Psoas muscle (tissue), 8 donors: ENCODE data around the gene GID4. TPM values are rescaled to one million over a fixed set of nuclear protein-coding genes. Genes with fewer than 3 reads are reported as not detected.
"Not testable (repeated sequence)": the region's sequence is repeated elsewhere in the genome, so short reads cannot be mapped to it uniquely, and the experiment has no call there.

Source experiments
- ATAC-seq, 4 donors: fragments of 200-7000 bp; cut with Tn5 transposase; one replicate each; pipeline ENCODE4 v1.9.1; 2020; ENCODE audit warnings: moderate library complexity in 3 of 4, mild to moderate bottlenecking in 2 of 4
- DNase-seq, 2 donors: peaks; one replicate each; pipeline ENCODE4 v3.0.0-alpha.2; 2020
- H3K27ac ChIP-seq: fragments of 200-600 bp; one replicate; pipeline ENCODE4 v1.8.0; 2022
- H3K27me3 ChIP-seq, 3 donors: fragments of 200-600 bp in 1 of 3; one replicate each; pipeline versions ENCODE4 v1.6.1 to v1.8.0; 2013 to 2022; ENCODE audit warnings: low read length in 2 of 3, mild to moderate bottlenecking in 2 of 3, moderate library complexity in 1 of 3; ENCODE audit not compliant: insufficient read depth in 3 of 3
- H3K36me3 ChIP-seq, 2 donors: fragments of 200-600 bp in 1 of 2; one replicate each; pipeline versions ENCODE4 v1.6.1 to v1.8.0; 2013 to 2022; ENCODE audit warnings: low read depth in 1 of 2, mild to moderate bottlenecking in 1 of 2, moderate library complexity in 1 of 2; ENCODE audit not compliant: insufficient read depth in 1 of 2
- H3K4me1 ChIP-seq: fragments of 200-600 bp; one replicate; pipeline ENCODE4 v1.8.0; 2022
- H3K4me3 ChIP-seq: fragments of 200-600 bp; one replicate; pipeline ENCODE4 v1.8.0; 2022; ENCODE audit warnings: mild to moderate bottlenecking
- H3K9me3 ChIP-seq: fragments of 200-600 bp; one replicate; pipeline ENCODE4 v1.8.0; 2022
- CTCF ChIP-seq: fragments of 200-600 bp; IDR thresholded peaks from one replicate; pipeline ENCODE4 v1.8.0; 2022; ENCODE audit warnings: antibody characterized with exemption
- WGBS, 3 donors: extraction: QIAGEN DNeasy Blood & Tissue Kit; methylation state at CpG; one replicate each; pipeline versions ENCODE4 v1.1.6 to v1.1.7; 2013; 5-methylcytosine and 5-hydroxymethylcytosine counted together
- intact Hi-C, 2 donors: fragments of 100-400 bp; cut with DNase I; formaldehyde crosslinking; loops; one replicate each; pipeline versions ENCODE4 v1.11.0 to v1.14.2; 2022
- polyA plus RNA-seq, 3 donors: library from polyadenylated mRNA; stranded (reverse); fragments of 200-250 nt; gene quantifications; one replicate each; pipeline ENCODE4 v1.2.3, GENCODE V29; 2013
- total RNA-seq, 4 donors: library from RNA; stranded (reverse); fragmentation: NEBNext Ultra II Directional in 2 of 4; extraction: Animal tissue kit (Norgen Biotek cat#: 25700) in 2 of 4; gene quantifications; one replicate each; pipeline versions ENCODE4 v1.2.1 to v1.2.4, GENCODE V29; 2021 to 2023
- donor health status: healthy with polysubstance abuse.
- donor health status: DM: no; HTN: no; CAD: no; lungs with moderate emphysema.
- donor health status: Bipolar disorder and iron deficiency.
- donor health status: healthy.
- donor health status: DM: yes; HTN: yes; CAD: no.
- donor health status: DM: no; HTN: no; CAD: no.
- donor health status: DM: no; HTN: no; CAD: no.
- donor health status: DM: yes; HTN: yes; CAD: no.

GID4 gene
- total and polyA plus RNA-seq, 7 donors = 10.8 to 55.2 (median 38.0) TPM

GRCh38 chr17:17993852-17994251 lies 45.4 kb upstream of the GID4 start:
- Histone ChIP-seq H3K9me3 (no peaks in the 10 kb centered on the region), H3K4me3 (no peak overlapping the region), H3K36me3 (no peaks in the 10 kb centered on the region), H3K27ac (no peak overlapping the region), H3K4me1 (peaks cover 21% of the 10 kb centered on the region), H3K27me3 (no peaks in the 10 kb centered on the region)
- intact Hi-C loops = loop anchor here in 1 of 2 donors (5.0 kb wide), 1 partner anchor 38 kb away; no protein-coding TSS in a partner anchor
- no peak for TF ChIP-seq CTCF
- DNase-seq = no peak
- no peak for ATAC-seq
- WGBS, 3 donors = 94 to 98% (median 97%) methylated on average over 11 to 12 of the region's 12 CpGs

- WGBS, 3 donors = 72 to 78% (median 76%) methylated on average over 17 to 18 of the region's 18 CpGs
- H3K27ac ChIP-seq = no peak overlapping the region
- H3K36me3 ChIP-seq = no peaks in the 10 kb centered on the region
- no peaks in the 10 kb centered on the region for H3K9me3 ChIP-seq
- intact Hi-C loops = loop anchor here in 1 of 2 donors (5.0 kb wide), 1 partner anchor 38 kb away; no protein-coding TSS in a partner anchor
- ATAC-seq (peak in 3 of 4 donors; percentile 29 to 49 (median 47)), DNase-seq (peak in 1 of 2 donors; percentile 29)
- TF ChIP-seq CTCF = peak; percentile 16
- no peaks in the 10 kb centered on the region for H3K27me3 ChIP-seq
- no peak overlapping the region for H3K4me3 ChIP-seq
- peaks cover 21% of the 10 kb centered on the region for H3K4me1 ChIP-seq
These were observed 44.7 kb upstream of the GID4 start for GRCh38 chr17:17994271-17995069.

GRCh38 chr17:17995887-17996286 lies 43.3 kb upstream of the GID4 start:
- WGBS, 3 donors = 96 to 97% (median 96%) methylated on average over 8 of the region's 8 CpGs
- peaks cover 13% of the 10 kb centered on the region for H3K4me1 ChIP-seq
- H3K36me3 ChIP-seq, ATAC-seq, intact Hi-C loops, H3K9me3 ChIP-seq, DNase-seq, H3K27me3 ChIP-seq, H3K4me3 ChIP-seq, H3K27ac ChIP-seq: not testable (repeated sequence)

- ATAC-seq = no peak
- H3K4me1 ChIP-seq = peaks cover 1% of the 10 kb centered on the region
- 72 to 90% (median 81%) methylated on average over 8 of the region's 8 CpGs for WGBS, 3 donors
- no peaks in the 10 kb centered on the region for H3K9me3 ChIP-seq
- H3K27ac ChIP-seq = no peak overlapping the region
- TF ChIP-seq CTCF = no peak
- H3K27me3 ChIP-seq = no peaks in the 10 kb centered on the region
- intact Hi-C loops = no loop called here
- H3K4me3 ChIP-seq = no peak overlapping the region
- no peaks in the 10 kb centered on the region for H3K36me3 ChIP-seq
- peak in 1 of 2 donors; percentile 22 for DNase-seq
These were observed 40.3 kb upstream of the GID4 start for GRCh38 chr17:17998934-17999333.

GRCh38 chr17:17999364-18000029 lies 39.7 kb upstream of the GID4 start:
- WGBS, 3 donors = 81 to 88% (median 84%) methylated on average over 9 of the region's 9 CpGs
- H3K9me3 ChIP-seq = no peaks in the 10 kb centered on the region
- TF ChIP-seq CTCF = no peak
- no peaks in the 10 kb centered on the region for H3K27me3 ChIP-seq
- intact Hi-C loops = no loop called here
- H3K4me1 ChIP-seq = peaks cover 3% of the 10 kb centered on the region
- H3K36me3 ChIP-seq = no peaks in the 10 kb centered on the region
- DNase-seq = peak in 1 of 2 donors; percentile 14
- no peak overlapping the region for H3K4me3 ChIP-seq
- no peak overlapping the region for H3K27ac ChIP-seq
- no peak for ATAC-seq
